Gastroesophageal sphincter (tissue), 3 donors: Measurements from ENCODE around the gene ATP9B.

ENCODE experiments used
- POLR2A ChIP-seq, 2 donors: fragments of 450-650 bp; IDR thresholded peaks; one replicate each; pipeline ENCODE4 v1.6.1; 2017; ENCODE audit warnings: antibody characterized with exemption in 2 of 2, mild to moderate bottlenecking in 2 of 2, moderate library complexity in 1 of 2
- TF ChIP-seq, protein P1 (sequence below), 4 experiments: fragments of 200-600 bp in 2 of 4; fragments of 450-650 bp in 2 of 4; sonication (generic) in 1 of 4; IDR thresholded peaks; one replicate each; pipeline ENCODE4 v1.5.1; 2017 to 2019; ENCODE audit warnings: antibody characterized with exemption in 4 of 4, mild to moderate bottlenecking in 2 of 4, moderate library complexity in 2 of 4

- TF ChIP-seq, protein P1, sequence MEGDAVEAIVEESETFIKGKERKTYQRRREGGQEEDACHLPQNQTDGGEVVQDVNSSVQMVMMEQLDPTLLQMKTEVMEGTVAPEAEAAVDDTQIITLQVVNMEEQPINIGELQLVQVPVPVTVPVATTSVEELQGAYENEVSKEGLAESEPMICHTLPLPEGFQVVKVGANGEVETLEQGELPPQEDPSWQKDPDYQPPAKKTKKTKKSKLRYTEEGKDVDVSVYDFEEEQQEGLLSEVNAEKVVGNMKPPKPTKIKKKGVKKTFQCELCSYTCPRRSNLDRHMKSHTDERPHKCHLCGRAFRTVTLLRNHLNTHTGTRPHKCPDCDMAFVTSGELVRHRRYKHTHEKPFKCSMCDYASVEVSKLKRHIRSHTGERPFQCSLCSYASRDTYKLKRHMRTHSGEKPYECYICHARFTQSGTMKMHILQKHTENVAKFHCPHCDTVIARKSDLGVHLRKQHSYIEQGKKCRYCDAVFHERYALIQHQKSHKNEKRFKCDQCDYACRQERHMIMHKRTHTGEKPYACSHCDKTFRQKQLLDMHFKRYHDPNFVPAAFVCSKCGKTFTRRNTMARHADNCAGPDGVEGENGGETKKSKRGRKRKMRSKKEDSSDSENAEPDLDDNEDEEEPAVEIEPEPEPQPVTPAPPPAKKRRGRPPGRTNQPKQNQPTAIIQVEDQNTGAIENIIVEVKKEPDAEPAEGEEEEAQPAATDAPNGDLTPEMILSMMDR (IDR thresholded peaks at IDR 0.05): no peak
- TF ChIP-seq POLR2A (IDR thresholded peaks at IDR 0.05): no peak
Observed at GRCh38 chr18:79260023-79260422, 190.8 kb downstream of the ATP9B start.
